OCI-LY1 (cell line): Measurements from ENCODE around the gene MRPL40.

Source experiments
- H2AFZ ChIP-seq: fragments of 200-600 bp; sonication (generic), shearing (Covaris generic); 2 replicates; pipeline ENCODE4 v1.6.0; 2014; ENCODE audit warnings: antibody characterized with exemption, mild to moderate bottlenecking, low read length
- H3F3A ChIP-seq: fragments of 200-600 bp; sonication (generic), shearing (Covaris generic); 2 replicates; pipeline ENCODE4 v1.6.0; 2014; ENCODE audit warnings: mild to moderate bottlenecking, antibody characterized with exemption, low read length, moderate library complexity; ENCODE audit not compliant: insufficient read depth
- H3K27ac ChIP-seq: fragments of 200-600 bp; sonication (generic); 2 replicates; pipeline ENCODE4 v1.5.1; 2014; ENCODE audit warnings: low read length, mixed run types, mild to moderate bottlenecking, low read depth; ENCODE audit not compliant: poor library complexity, severe bottlenecking
- H3K27me3 ChIP-seq: fragments of 200-600 bp; sonication (generic); 2 replicates; pipeline ENCODE4 v1.6.0; 2014; ENCODE audit warnings: antibody characterized with exemption, mild to moderate bottlenecking, low read length, moderate library complexity; ENCODE audit not compliant: insufficient read depth
- H3K36me3 ChIP-seq: fragments of 200-600 bp; sonication (generic); 2 replicates; pipeline ENCODE4 v1.6.1; 2014; ENCODE audit warnings: mild to moderate bottlenecking, antibody characterized with exemption, low read length, moderate library complexity, mixed read lengths; ENCODE audit not compliant: insufficient read depth
- H3K4me1 ChIP-seq: fragments of 200-600 bp; sonication (generic); 2 replicates; pipeline ENCODE4 v1.5.1; 2014; ENCODE audit warnings: mild to moderate bottlenecking, low read length, moderate library complexity; ENCODE audit not compliant: insufficient read depth, severe bottlenecking
- H3K4me2 ChIP-seq: fragments of 200-600 bp; sonication (generic), shearing (Covaris generic); 2 replicates; pipeline ENCODE4 v1.6.1; 2014; ENCODE audit warnings: low read length
- H3K4me3 ChIP-seq: fragments of 200-600 bp; sonication (generic); 2 replicates; pipeline ENCODE4 v1.5.1; 2014; ENCODE audit warnings: low read length, low read depth, mild to moderate bottlenecking, mixed read lengths; ENCODE audit not compliant: poor library complexity, severe bottlenecking
- H3K79me2 ChIP-seq: fragments of 200-600 bp; shearing (Covaris generic); 2 replicates; pipeline ENCODE4 v1.6.1; 2016; ENCODE audit warnings: mixed run types, low read length, mixed read lengths; ENCODE audit not compliant: insufficient read depth
- H3K9ac ChIP-seq: fragments of 200-600 bp; sonication (generic), shearing (Covaris generic); 2 replicates; pipeline ENCODE4 v1.6.1; 2014; ENCODE audit warnings: mild to moderate bottlenecking, low read length, mixed read lengths
- H3K9me2 ChIP-seq: fragments of 200-600 bp; sonication (generic), shearing (Covaris generic); 2 replicates; pipeline ENCODE4 v1.6.1; 2014; ENCODE audit warnings: low read depth, mild to moderate bottlenecking, low read length, mixed read lengths
- H3K9me3 ChIP-seq: fragments of 200-600 bp; shearing (Covaris generic); 2 replicates; pipeline ENCODE4 v1.6.1; 2014; ENCODE audit warnings: low read length, mixed read lengths
- H4K20me1 ChIP-seq: fragments of 200-600 bp; sonication (generic), shearing (Covaris generic); 2 replicates; pipeline ENCODE4 v1.6.0; 2016; ENCODE audit warnings: mild to moderate bottlenecking, low read length; ENCODE audit not compliant: insufficient read depth
- EZH2 ChIP-seq: fragments of 200-600 bp; sonication (generic), shearing (Covaris generic); IDR thresholded peaks from 2 replicates; pipeline ENCODE4 v1.8.0; 2017; ENCODE audit warnings: borderline replicate concordance, mixed run types, mild to moderate bottlenecking, antibody characterized with exemption, low read length, moderate library complexity, mixed read lengths
- TF ChIP-seq, protein P1 (sequence below): fragments of 200-600 bp; sonication (generic), shearing (Covaris generic); IDR thresholded peaks from 2 replicates; pipeline ENCODE4 v1.5.1; 2017; ENCODE audit warnings: mild to moderate bottlenecking, antibody characterized with exemption, low read length, moderate library complexity, mixed read lengths

The MRPL40 gene

DNA sequence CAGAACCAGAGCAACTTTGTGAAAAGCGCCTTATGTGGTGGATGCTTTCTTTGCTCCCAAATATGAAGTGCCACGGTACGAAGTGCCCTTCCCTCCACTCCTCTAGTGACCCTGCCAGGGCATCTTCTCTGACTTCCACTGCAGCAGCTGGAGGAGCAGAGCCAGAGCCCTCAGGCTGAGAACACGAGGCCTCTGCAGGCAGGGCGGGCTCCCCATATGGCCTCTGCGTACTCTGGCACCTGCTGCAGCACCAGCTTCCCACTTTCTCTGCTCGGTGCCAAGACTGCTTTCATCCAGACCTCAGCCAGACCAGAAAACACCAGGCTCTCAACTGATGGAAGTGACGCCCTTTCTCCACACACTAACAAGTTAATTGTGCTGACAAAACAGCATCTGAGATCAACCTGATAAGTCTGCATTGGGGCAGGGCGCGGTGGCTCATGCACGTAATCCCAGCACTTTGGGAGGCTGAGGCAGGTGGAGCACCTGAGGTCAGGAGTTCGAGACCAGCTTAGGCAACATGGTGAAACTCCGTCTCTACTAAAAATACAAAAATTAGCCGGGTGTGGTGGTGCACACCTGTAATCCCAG is 33.9 kb downstream of the MRPL40 start:
- Histone ChIP-seq H3K9me3 (no peaks in the 10 kb centered on the region), H3F3A (no peaks in the 10 kb centered on the region), H3K9me2 (no peaks in the 10 kb centered on the region), H3K4me1 (no peaks in the 10 kb centered on the region), H3K4me3 (no peak overlapping the region), H3K27me3 (no peaks in the 10 kb centered on the region), H3K9ac (no peak overlapping the region), H3K27ac (no peak overlapping the region), H2AFZ (no peak overlapping the region), H3K79me2 (no peaks in the 10 kb centered on the region), H4K20me1 (no peaks in the 10 kb centered on the region), H3K36me3 (peaks cover 95% of the 10 kb centered on the region), H3K4me2 (no peak overlapping the region)
- TF ChIP-seq, protein P1, sequence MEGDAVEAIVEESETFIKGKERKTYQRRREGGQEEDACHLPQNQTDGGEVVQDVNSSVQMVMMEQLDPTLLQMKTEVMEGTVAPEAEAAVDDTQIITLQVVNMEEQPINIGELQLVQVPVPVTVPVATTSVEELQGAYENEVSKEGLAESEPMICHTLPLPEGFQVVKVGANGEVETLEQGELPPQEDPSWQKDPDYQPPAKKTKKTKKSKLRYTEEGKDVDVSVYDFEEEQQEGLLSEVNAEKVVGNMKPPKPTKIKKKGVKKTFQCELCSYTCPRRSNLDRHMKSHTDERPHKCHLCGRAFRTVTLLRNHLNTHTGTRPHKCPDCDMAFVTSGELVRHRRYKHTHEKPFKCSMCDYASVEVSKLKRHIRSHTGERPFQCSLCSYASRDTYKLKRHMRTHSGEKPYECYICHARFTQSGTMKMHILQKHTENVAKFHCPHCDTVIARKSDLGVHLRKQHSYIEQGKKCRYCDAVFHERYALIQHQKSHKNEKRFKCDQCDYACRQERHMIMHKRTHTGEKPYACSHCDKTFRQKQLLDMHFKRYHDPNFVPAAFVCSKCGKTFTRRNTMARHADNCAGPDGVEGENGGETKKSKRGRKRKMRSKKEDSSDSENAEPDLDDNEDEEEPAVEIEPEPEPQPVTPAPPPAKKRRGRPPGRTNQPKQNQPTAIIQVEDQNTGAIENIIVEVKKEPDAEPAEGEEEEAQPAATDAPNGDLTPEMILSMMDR: no peak
- TF ChIP-seq EZH2: no peak

DNA sequence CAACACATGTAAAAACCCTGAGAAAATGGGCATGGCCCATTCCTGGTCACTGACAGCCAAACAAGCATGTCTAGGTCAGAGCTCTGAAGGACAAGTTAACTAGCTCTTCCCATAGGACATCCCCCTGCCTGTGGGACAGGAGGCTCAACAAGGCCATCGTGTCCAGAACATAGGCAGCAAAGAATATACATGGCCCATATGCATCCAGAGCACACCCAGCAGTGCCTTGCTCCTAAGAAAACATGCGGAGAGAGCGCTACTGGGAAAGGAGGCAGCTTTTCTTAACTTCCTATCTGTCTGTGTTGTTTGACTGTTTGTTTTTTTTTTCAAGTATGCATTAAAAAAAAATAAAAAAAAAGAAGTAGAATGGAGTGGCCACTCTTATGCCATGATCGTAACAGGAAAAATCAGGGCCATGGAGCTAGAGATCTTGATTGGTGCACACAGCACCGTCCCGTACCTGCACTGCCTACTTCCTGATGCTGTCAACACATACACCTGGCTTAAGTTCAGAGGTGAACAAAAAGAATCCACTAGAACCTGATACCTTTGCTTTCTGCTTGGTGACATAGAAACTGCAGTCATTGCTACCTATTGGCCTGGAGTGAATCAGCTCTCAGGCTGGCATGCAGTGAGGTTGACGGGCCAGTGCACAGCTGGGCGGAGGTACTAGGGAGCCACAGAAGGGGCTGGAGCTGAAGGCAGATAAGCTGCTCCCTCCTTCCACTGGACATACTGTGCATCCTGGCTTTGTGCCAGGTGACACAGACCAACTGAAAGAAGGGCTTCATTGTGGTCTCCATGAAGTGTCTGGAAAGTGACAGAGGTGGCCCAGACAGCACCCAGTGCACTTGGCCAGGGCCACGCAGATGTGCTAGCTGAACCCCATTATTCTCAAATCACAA is 34.8 kb downstream of the MRPL40 start:
- Histone ChIP-seq H3K4me1 (no peaks in the 10 kb centered on the region), H3K4me3 (no peak overlapping the region), H3K9me2 (no peaks in the 10 kb centered on the region), H3K27ac (no peak overlapping the region), H3K36me3 (peaks cover 96% of the 10 kb centered on the region), H3K9ac (no peak overlapping the region), H3K27me3 (no peaks in the 10 kb centered on the region), H2AFZ (no peak overlapping the region), H3F3A (no peaks in the 10 kb centered on the region), H3K4me2 (no peak overlapping the region), H3K9me3 (no peaks in the 10 kb centered on the region), H4K20me1 (no peaks in the 10 kb centered on the region), H3K79me2 (no peaks in the 10 kb centered on the region)
- TF ChIP-seq, protein P1: no peak
- TF ChIP-seq EZH2: no peak

DNA sequence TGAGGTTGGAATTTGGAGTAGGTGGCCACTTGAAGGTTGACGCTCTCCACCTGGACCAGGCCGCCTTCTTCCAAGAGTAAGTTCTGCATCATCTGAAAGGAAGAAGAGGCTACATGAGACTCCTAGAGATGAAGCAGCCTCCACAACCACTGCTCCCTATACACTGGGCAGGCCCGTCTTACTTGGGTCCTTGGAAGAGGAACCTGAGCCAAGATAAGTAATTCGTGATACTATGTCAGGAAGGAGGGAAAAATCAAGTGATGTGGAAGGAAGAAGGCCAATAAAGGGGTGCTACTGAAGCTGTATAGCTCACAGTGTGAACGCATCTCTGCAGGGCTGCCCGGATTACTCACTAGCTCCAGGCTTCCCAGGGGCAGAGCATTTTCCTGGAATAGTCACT is 35.6 kb downstream of the MRPL40 start:
- TF ChIP-seq EZH2: no peak
- TF ChIP-seq, protein P1: no peak

More for the DNA sequence above, 35.6 kb downstream of the MRPL40 start:
- H3K9ac ChIP-seq: no peak overlapping the region
- H3K36me3 ChIP-seq: peaks cover 96% of the 10 kb centered on the region
- no peaks in the 10 kb centered on the region for H3K9me3 ChIP-seq
- no peak overlapping the region for H3K27ac ChIP-seq
- no peak overlapping the region for H3K4me3 ChIP-seq
- H3K4me1 ChIP-seq: no peaks in the 10 kb centered on the region
- H4K20me1 ChIP-seq: no peaks in the 10 kb centered on the region
- no peaks in the 10 kb centered on the region for H3K9me2 ChIP-seq
- no peaks in the 10 kb centered on the region for H3F3A ChIP-seq
- H3K79me2 ChIP-seq: no peaks in the 10 kb centered on the region
- H3K4me2 ChIP-seq: no peak overlapping the region
- no peaks in the 10 kb centered on the region for H3K27me3 ChIP-seq
- no peak overlapping the region for H2AFZ ChIP-seq
